KOPT-K1 (cell line): ENCODE measurements around the gene RGS19.

ENCODE experiments used
- H3K27ac ChIP-seq: fragments of 200-600 bp; sonication (generic); 2 replicates; pipeline ENCODE4 v1.5.1; 2016; ENCODE audit warnings: antibody characterized with exemption, mild to moderate bottlenecking, low read depth, low read length; ENCODE audit not compliant: poor library complexity, severe bottlenecking
- H3K36me3 ChIP-seq: fragments of 200-600 bp; sonication (generic); 2 replicates; pipeline ENCODE4 v1.5.1; 2017; ENCODE audit warnings: antibody characterized with exemption, mild to moderate bottlenecking, low read length, moderate library complexity; ENCODE audit not compliant: insufficient read depth
- H3K9me3 ChIP-seq: fragments of 200-600 bp; sonication (generic); 2 replicates; pipeline ENCODE4 v1.5.1; 2017; ENCODE audit warnings: antibody characterized with exemption, low read length, mild to moderate bottlenecking; ENCODE audit not compliant: insufficient read depth, poor library complexity, severe bottlenecking

The RGS19 gene

DNA sequence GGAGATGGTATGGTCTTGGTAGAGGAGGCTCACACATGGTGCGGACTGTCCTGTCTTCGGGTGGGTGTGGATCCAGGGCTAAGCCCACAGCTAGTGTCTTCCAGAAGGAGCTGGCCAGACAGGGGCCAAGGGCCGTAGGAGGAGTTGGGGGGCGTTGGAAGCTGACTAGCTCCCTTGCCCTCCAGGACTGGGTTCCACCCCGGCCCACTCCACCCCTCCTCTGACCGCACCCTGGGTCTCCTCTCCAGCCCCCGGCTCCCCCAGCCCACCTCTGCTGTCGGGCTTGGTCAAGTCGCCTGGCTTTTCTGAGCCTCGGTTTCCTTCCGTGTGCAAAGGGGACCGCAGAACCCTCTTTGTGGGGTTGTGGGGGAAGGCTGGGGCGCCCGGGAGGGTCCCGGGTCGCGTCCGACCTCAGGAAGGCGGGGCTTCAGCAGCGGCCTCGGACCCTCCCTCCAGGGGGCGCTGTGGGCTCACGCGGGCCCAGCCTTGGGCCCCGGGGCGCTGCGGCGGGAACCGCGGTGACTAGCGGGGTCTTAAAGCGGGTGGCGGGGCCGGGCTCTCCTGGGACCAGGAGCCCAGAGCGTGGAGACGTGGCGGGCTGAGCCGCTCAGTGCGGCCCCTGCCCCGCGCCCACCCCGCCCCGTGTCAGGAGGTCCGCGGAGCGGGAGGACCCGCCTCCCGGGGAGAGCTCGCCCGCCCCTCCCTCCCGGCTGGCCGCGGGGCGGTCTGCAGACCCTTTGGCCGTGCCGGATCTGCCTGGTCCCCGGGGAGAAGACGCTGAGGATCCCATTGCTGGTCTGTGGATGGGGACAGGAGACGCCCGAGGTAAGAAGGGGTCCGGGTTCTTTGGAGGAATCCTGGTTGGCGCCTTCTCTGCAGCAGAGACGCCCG is 22.7 kb upstream of the RGS19 start:
- Histone ChIP-seq H3K27ac (no peak overlapping the region), H3K36me3 (no peaks in the 10 kb centered on the region), H3K9me3 (no peaks in the 10 kb centered on the region)

GRCh38 chr20:64100946-64101688 is 21.8 kb upstream of the RGS19 start:
- Histone ChIP-seq H3K36me3 (no peaks in the 10 kb centered on the region), H3K9me3 (no peaks in the 10 kb centered on the region), H3K27ac (no peak overlapping the region)

GRCh38 chr20:64100566-64100888 is 21.2 kb upstream of the RGS19 start:
- no peak overlapping the region for H3K27ac ChIP-seq
- H3K9me3 ChIP-seq: no peaks in the 10 kb centered on the region
- H3K36me3 ChIP-seq: no peaks in the 10 kb centered on the region

DNA sequence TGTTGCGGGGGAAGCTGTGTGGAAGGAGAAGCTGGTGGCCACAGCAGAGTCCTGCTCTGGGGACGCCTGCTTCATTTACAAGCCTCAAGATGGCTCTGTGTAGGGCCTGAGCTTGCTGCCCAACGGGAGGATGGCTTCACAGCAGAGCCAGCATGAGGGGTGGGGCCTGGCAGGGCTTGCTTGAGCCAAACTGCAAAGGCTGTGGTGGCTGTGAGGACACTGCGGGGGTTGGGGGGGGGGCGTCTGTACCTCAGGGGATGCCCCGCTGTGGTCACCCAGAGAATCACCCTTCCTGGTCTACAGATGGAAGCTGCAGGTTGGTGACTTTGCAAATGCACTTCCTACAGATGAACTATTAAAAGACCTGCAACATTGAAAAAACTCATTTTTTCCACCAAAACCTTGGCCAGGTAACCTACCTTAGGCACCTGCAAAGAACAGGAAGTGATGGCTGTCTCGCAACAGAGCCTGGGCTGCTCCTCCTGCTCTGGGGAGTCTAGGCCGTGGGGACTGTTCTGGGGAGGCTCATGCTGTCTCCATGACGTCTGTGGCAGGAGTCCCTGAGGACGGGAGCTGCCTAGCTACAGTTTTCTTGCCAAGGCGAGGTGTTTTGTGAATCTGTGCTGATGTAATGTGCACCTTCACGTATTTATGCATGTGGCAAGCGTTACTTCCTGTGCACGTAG is 20.7 kb upstream of the RGS19 start:
- H3K27ac ChIP-seq: no peak overlapping the region
- H3K9me3 ChIP-seq: no peaks in the 10 kb centered on the region
- no peaks in the 10 kb centered on the region for H3K36me3 ChIP-seq

DNA sequence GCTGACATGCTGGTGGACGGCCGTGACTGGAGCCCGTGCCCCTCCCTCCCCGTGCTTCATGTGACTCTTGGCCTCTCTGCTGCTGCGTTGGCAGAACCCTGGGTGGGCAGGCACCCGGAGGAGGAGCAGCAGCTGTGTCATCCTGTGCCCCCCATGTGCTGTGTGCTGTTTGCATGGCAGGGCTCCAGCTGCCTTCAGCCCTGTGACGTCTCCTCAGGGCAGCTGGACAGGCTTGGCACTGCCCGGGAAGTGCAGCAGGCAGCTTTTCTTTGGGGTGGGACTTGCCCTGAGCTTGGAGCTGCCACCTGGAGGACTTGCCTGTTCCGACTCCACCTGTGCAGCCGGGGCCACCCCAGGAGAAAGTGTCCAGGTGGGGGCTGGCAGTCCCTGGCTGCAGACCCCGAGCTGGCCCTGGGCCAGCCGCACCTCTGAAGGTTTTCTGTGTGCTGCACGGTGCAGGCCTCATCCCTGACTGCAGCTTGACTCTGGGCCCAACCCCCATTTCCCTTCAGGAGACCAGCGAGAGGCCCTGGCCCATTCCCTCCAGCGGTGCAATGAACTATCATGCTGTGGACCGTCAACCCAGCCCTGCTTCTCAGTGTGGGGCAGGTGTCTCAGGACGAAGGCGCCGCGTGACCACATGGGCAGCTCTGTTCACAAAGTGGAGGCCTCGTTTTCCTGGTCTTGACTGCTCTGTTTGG is 19.9 kb upstream of the RGS19 start:
- no peaks in the 10 kb centered on the region for H3K36me3 ChIP-seq
- H3K27ac ChIP-seq: no peak overlapping the region
- no peaks in the 10 kb centered on the region for H3K9me3 ChIP-seq

DNA sequence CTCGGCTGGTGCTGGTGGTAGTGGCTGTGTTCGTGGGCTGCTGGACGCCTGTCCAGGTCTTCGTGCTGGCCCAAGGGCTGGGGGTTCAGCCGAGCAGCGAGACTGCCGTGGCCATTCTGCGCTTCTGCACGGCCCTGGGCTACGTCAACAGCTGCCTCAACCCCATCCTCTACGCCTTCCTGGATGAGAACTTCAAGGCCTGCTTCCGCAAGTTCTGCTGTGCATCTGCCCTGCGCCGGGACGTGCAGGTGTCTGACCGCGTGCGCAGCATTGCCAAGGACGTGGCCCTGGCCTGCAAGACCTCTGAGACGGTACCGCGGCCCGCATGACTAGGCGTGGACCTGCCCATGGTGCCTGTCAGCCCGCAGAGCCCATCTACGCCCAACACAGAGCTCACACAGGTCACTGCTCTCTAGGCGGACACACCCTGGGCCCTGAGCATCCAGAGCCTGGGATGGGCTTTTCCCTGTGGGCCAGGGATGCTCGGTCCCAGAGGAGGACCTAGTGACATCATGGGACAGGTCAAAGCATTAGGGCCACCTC is 19.2 kb upstream of the RGS19 start:
- no peaks in the 10 kb centered on the region for H3K36me3 ChIP-seq

GRCh38 chr20:64096535-64096934 is 17.2 kb upstream of the RGS19 start:
- H3K27ac ChIP-seq: no peak overlapping the region
- no peaks in the 10 kb centered on the region for H3K36me3 ChIP-seq
- H3K9me3 ChIP-seq: no peaks in the 10 kb centered on the region

More for the DNA sequence above, 19.2 kb upstream of the RGS19 start:
- H3K9me3 ChIP-seq: no peaks in the 10 kb centered on the region
- H3K27ac ChIP-seq: no peak overlapping the region

GRCh38 chr20:64095927-64096326 is 16.6 kb upstream of the RGS19 start:
- Histone ChIP-seq H3K9me3 (no peaks in the 10 kb centered on the region), H3K27ac (no peak overlapping the region), H3K36me3 (no peaks in the 10 kb centered on the region)

DNA sequence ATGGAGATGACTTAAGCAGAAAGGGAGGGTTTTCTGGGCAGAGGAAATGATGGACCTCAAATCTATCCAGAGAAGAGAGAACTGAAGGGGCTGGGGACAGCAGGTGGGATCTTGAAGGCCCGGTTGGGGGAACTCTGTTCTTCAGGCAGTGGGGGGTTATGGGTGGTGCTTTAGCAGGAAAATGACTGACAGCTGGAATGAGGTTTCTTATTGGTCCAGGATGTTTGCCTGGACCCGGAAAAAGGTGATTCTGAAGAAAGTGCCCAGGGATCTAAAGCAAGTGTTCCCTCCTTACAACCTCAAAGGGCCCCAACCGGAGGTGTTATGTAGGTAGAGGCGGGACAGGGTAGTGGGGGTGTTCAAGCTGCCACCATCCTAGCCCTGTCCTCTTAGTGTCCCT is 16.1 kb upstream of the RGS19 start:
- Histone ChIP-seq H3K36me3 (no peaks in the 10 kb centered on the region), H3K9me3 (no peaks in the 10 kb centered on the region), H3K27ac (no peak overlapping the region)

- Histone ChIP-seq H3K36me3 (no peaks in the 10 kb centered on the region), H3K27ac (no peak overlapping the region), H3K9me3 (peaks cover 1% of the 10 kb centered on the region)
Measured at GRCh38 chr20:64093013-64093503, 13.7 kb upstream of the RGS19 start.

GRCh38 chr20:64092258-64093012 is 13.1 kb upstream of the RGS19 start:
- Histone ChIP-seq H3K36me3 (no peaks in the 10 kb centered on the region), H3K27ac (no peak overlapping the region), H3K9me3 (peaks cover 8% of the 10 kb centered on the region)

GRCh38 chr20:64091770-64092169 is 12.5 kb upstream of the RGS19 start:
- H3K9me3 ChIP-seq: peaks cover 12% of the 10 kb centered on the region
- H3K27ac ChIP-seq: no peak overlapping the region
- H3K36me3 ChIP-seq: no peaks in the 10 kb centered on the region

DNA sequence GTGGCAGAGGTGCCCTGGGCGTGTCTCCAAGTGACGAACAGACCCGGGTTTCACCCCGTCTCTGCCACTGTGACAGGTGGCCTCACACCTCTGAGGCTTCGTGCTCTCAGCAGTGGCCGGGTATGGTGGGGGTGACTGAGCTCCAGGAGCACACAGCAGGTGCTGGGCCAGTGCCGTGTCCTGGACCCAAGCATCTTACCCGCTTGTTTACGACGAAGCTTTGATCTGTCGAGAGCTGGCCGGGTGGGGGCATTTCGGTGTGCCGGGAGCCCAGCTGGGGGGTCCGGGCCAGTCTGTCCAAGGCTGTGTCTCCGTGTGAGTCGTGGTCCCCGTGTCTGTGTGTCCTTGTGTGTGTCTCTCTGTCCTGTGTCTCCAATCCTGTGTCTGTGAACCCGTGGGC is 12.0 kb upstream of the RGS19 start:
- no peaks in the 10 kb centered on the region for H3K36me3 ChIP-seq
- no peak overlapping the region for H3K27ac ChIP-seq
- H3K9me3 ChIP-seq: peaks cover 15% of the 10 kb centered on the region

GRCh38 chr20:64090165-64090564 is 10.8 kb upstream of the RGS19 start:
- H3K9me3 ChIP-seq: peaks cover 15% of the 10 kb centered on the region
- H3K36me3 ChIP-seq: no peaks in the 10 kb centered on the region
- no peak overlapping the region for H3K27ac ChIP-seq
